SH-SY5Y (cell line): ENCODE measurements around the gene DPEP2.

Experiments
- GATA2 ChIP-seq: IDR thresholded peaks from 2 replicates; pipeline ENCODE4 v1.6.1; 2011; ENCODE audit warnings: mild to moderate bottlenecking, low read depth, low read length
- GATA3 ChIP-seq: IDR thresholded peaks from 2 replicates; pipeline ENCODE4 v1.6.1; 2011; ENCODE audit warnings: low read depth, mild to moderate bottlenecking, low read length, moderate library complexity

- TF ChIP-seq GATA2: no peak
- TF ChIP-seq GATA3: no peak
These were observed 30.7 kb downstream of the DPEP2 start, which contains the start of gene SLC12A4 for GRCh38 chr16:67968400-67969253.
